ENCODE data around the gene SLC35F4.
"Not testable (repeated sequence)": the region's sequence is repeated elsewhere in the genome, so short reads cannot be mapped to it uniquely, and the experiment has no call there.

Gene SLC35F4

GRCh38 chr14:57712698-57713097 lies 153.2 kb downstream of the SLC35F4 start:
- DNase-seq, result no peak

GRCh38 chr14:57712102-57712501 lies 153.8 kb downstream of the SLC35F4 start:
- no peak for DNase-seq

- DNase-seq, result no peak
Measured at GRCh38 chr14:57709909-57710308, 156.0 kb downstream of the SLC35F4 start.

- not testable (repeated sequence) for DNase-seq
Measured at GRCh38 chr14:57709086-57709485, 156.8 kb downstream of the SLC35F4 start.

GRCh38 chr14:57707219-57707618 lies 158.7 kb downstream of the SLC35F4 start:
- DNase-seq, result no peak

GRCh38 chr14:57704763-57705162 lies 161.1 kb downstream of the SLC35F4 start:
- DNase-seq, result no peak

GRCh38 chr14:57699947-57700346 lies 165.9 kb downstream of the SLC35F4 start:
- DNase-seq, result no peak

GRCh38 chr14:57692671-57693070 lies 173.2 kb downstream of the SLC35F4 start:
- DNase-seq, result peak; percentile 18

- peak; percentile 27 for DNase-seq
Measured at GRCh38 chr14:57687416-57687815, 178.5 kb downstream of the SLC35F4 start.

- DNase-seq, result no peak
Measured at GRCh38 chr14:57686304-57686703, 179.6 kb downstream of the SLC35F4 start.

- no peak for DNase-seq
Measured at GRCh38 chr14:57671021-57671420, 194.9 kb downstream of the SLC35F4 start.

GRCh38 chr14:57660208-57660607 lies 205.7 kb downstream of the SLC35F4 start:
- DNase-seq, result no peak

GRCh38 chr14:57659052-57659451 lies 206.8 kb downstream of the SLC35F4 start:
- DNase-seq, result no peak

- DNase-seq, result no peak
Measured at GRCh38 chr14:57657487-57657886, 208.4 kb downstream of the SLC35F4 start.

GRCh38 chr14:57656853-57657252 lies 209.0 kb downstream of the SLC35F4 start:
- no peak for DNase-seq

- DNase-seq, result no peak
Measured at GRCh38 chr14:57652769-57653168, 213.1 kb downstream of the SLC35F4 start.

GRCh38 chr14:57641776-57642175 lies 224.1 kb downstream of the SLC35F4 start:
- no peak for DNase-seq

GRCh38 chr14:57640036-57640435 lies 225.9 kb downstream of the SLC35F4 start:
- no peak for DNase-seq

GRCh38 chr14:57637901-57638300 lies 228.0 kb downstream of the SLC35F4 start:
- no peak for DNase-seq

GRCh38 chr14:57634335-57634734 lies 231.6 kb downstream of the SLC35F4 start:
- no peak for DNase-seq

- DNase-seq, result no peak
Measured at GRCh38 chr14:57632649-57633048, 233.2 kb downstream of the SLC35F4 start.

GRCh38 chr14:57617510-57617909 lies 248.4 kb downstream of the SLC35F4 start:
- no peak for DNase-seq

- DNase-seq, result no peak
Measured at GRCh38 chr14:57612946-57613345, 252.9 kb downstream of the SLC35F4 start.

- no peak for DNase-seq
Measured at GRCh38 chr14:57611555-57612075, 254.3 kb downstream of the SLC35F4 start.

- no peak for DNase-seq
Measured at GRCh38 chr14:57610631-57611030, 255.3 kb downstream of the SLC35F4 start.
